Ecto neural progenitor cell (in vitro differentiated cells): Measurements from ENCODE around the gene CHRNA7.
"Not testable (repeated sequence)": the region's sequence is repeated elsewhere in the genome, so short reads cannot be mapped to it uniquely, and the experiment has no call there.

Experiments
- DNase-seq: peaks from one replicate; pipeline ENCODE4 v3.0.0-alpha.2; 2018; ENCODE audit warnings: low spot score

The CHRNA7 gene

DNA sequence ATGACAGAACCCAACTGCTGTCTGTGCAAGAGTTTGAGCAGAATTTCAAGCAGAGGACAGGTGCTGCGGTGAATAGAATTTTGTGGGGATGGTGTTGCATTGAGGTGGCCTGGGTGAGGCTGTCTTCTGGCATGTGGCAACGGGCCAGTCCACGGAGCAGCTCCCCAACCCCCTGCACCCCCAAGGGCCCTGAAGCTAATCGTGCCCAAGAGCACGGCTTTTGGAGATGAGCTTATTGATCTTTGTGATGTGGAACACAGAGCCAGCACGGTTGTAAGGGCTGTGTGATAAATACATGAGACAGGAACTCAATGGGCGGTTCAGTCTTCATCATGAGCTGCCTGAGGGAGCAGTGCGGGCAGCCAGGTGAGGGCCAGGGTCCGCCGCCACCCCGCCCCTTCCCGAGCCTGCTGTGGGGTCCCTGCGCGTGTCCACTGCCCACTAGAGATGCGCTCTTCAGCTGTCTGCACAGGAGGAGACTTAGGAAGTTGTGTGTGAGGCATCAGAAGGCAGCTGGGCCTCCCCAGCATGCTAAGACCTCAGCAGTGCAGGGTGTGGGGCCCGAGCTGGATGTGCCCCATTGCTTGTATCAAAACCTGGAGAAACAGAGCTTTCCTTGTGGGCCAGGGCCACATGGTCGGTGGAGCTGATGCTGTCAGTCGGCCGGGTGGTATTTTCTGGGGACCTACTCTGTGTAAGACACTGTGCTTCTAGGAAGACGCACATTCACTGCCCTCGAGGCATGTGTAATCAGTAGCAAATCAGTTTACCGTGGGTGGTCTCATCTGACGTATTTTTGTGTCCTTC is 90.5 kb downstream of the CHRNA7 start:
- DNase-seq = no peak

DNA sequence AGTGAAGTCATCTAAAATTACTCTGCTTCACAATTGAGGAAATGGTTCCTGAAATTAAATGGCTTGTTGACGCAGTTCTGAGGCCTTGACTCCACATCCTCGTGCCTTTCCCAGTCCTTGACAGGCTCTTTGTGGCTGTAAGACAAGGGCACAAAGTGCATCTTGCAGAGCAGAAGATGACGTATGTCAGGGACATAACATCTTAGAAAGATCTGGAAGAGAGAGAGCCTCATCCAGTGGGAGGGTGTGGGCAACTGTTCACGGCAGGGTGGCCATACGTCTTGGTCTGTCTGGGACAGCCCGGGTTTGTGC is 91.0 kb downstream of the CHRNA7 start:
- no peak for DNase-seq

DNA sequence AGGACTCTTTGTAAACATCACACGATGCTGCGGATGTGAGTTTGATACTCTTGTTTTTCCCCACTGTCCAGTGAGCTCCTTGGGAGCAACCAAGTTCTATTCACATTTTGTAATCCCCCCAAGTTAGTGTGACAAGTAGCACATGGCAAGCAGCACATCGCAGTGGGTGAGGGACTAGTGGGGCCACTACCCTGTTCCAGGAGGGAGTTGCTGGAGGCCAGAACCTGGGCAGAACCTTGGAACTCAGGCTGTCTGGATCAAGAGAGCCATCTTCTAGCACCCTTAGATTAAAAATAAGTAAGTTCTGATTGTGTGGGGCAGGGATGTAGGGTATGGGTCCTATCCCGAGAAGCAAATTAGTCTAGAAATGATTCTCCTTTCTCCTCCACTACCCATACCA is 91.7 kb downstream of the CHRNA7 start:
- DNase-seq = no peak

DNA sequence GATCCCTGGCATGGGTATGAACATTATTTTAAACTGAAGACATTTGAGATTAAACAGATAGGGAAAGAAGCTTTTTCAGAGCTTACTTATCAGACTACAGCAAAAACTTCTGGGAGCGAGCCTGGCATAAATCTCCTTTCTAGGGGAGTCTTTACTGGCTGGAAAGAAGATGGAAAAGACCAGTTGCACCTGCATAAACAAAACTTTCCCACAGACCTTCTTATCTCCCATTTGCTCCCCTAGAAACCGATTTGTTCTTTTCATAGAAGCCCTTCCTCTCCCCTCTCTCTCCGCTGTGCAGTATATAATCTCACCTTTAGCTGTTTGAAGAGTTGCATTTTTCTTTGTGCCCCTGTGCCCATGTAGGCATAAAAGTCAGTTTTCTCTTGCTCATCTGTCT is 93.2 kb downstream of the CHRNA7 start:
- DNase-seq = no peak

DNA sequence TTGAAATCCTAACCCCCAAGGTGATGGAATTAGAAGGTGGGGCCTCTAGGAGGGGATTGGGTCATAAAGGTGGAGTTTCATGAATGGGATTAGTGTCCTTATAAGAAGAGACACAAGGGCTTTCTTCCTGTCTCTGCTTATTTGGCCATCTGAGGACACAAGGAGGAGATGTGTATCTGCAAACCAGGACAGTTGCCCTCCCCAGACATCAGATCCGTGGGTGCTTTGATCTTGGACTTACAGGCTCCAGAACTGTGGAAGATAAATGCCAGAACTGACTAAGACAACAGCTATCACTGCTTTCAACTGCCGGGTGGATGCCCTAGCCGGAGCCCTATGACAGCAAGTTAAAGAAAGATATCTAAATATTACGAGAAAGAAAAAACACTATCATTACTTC is 94.4 kb downstream of the CHRNA7 start:
- no peak for DNase-seq

GRCh38 chr15:32125595-32125994 is 95.3 kb downstream of the CHRNA7 start:
- DNase-seq = no peak

- no peak for DNase-seq
Measured at GRCh38 chr15:32129815-32130214, 99.5 kb downstream of the CHRNA7 start.

- no peak for DNase-seq
Measured at GRCh38 chr15:32130823-32131222, 100.5 kb downstream of the CHRNA7 start.

- no peak for DNase-seq
Measured at GRCh38 chr15:32131803-32132202, 101.5 kb downstream of the CHRNA7 start.

- DNase-seq = no peak
Measured at GRCh38 chr15:32132859-32133258, 102.5 kb downstream of the CHRNA7 start.

DNA sequence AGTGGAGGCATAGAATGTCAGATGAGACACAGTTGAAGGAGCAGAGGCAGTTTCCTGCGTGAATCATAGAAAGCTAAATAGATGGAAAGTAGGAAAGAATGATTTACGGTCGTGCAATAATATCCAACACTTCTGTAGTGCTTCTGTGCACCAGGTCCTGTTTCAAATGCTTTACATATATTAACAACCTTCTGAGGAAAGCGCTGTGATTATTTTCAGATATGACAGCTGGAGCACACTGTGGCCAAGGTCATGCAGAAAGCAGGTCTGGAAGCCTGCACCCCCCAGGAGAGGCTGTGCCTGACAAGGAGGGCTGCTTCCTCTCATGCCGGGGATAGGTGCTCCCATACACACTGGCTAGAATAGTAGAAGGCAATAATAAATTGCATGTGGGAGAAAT is 104.5 kb downstream of the CHRNA7 start:
- DNase-seq = no peak

GRCh38 chr15:32135335-32135734 is 105.0 kb downstream of the CHRNA7 start:
- no peak for DNase-seq

DNA sequence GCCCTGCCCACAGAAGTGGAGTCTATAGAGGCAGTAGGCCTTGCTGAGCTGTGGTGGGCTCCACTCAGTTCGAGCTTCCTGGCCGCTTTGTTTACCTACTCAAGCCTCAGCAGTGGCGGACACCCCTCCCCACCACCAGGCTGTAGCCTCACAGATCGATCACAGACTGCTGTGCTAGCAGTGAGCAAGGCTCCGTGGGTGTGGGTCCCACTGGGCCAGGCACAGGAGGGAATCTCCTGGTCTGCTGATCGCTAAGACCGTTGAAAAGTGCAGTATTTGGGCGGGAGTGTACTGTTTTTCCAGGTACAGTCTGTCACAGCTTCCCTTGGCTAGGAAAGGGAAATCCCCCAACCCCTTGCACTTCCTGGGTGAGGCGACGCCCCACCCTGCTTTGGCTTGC is 115.2 kb downstream of the CHRNA7 start:
- DNase-seq = not testable (repeated sequence)

DNA sequence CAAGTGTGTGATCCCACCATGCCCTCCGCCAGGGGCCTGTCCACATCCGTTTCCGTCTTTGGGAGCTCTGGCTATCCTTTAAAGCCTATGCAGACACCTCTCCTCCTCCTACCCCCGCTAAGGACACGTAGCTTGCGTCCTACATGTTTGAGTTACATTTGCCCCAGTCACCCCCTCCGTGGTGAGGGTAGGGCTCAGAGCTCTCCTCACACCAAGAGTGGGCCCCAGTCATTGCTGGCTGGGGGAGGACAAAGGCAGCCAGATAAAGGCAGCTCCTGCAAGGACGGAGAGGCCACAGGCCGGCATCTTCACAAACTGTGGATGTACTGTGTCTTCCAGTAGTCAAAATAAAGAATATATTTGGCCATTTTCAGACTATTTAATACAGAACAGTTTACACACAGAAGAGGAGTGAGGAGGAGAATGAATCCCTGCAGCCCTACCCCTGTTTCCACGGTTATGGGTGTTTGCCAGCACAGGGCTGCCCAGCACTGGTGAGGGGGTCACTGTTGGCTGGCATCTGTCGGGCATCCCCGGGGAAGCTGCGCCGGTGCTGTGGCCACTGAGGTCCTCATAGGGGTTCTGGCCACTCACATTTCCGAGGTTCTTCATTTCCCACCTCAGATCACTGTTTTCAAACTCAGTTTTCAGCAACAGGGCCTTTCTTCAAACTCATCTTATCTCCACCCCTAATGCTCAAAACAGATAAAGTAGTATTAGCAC is 118.7 kb downstream of the CHRNA7 start:
- DNase-seq = no peak

GRCh38 chr15:32152574-32152973 is 122.3 kb downstream of the CHRNA7 start:
- DNase-seq = peak; percentile 47

DNA sequence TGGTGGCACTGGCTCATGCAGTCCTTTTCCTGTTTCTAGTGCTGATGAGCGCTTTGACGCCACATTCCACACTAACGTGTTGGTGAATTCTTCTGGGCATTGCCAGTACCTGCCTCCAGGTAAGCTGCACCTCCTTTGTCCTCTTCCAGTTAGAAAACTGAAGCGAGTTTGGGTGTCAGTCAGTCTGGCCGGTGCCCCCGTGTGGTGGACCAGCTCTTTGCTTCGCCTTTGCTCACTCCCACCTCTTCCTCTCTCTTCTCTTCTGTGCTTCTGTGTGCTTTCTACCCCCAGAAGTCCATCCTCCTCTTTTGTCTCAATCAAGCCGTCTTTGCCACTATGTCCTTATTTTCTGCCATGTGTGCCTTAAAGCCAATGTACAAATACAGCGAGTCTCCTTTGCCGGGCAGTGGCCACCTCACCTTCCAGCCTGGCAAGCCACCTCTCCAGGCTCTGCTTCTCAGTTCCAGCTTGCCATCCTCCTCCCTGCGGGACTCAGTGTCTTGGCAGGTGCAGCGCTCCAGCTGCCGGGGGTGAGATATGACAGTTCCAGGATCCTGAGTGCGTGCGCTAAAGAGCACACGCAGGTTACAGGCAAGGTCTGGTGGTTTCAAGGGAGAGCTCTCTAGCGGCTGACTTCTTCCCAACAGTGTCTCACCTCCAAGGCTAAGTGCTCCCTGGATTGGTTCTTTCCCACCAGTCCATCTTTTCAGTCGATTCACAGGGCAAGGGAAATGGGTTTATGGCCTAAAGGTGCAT is 123.7 kb downstream of the CHRNA7 start:
- DNase-seq = not testable (repeated sequence)

- not testable (repeated sequence) for DNase-seq
Measured at GRCh38 chr15:32162143-32162542, 131.8 kb downstream of the CHRNA7 start.

- not testable (repeated sequence) for DNase-seq
Measured at GRCh38 chr15:32164065-32164464, 133.8 kb downstream of the CHRNA7 start.

GRCh38 chr15:32164747-32165146 is 134.4 kb downstream of the CHRNA7 start:
- not testable (repeated sequence) for DNase-seq

DNA sequence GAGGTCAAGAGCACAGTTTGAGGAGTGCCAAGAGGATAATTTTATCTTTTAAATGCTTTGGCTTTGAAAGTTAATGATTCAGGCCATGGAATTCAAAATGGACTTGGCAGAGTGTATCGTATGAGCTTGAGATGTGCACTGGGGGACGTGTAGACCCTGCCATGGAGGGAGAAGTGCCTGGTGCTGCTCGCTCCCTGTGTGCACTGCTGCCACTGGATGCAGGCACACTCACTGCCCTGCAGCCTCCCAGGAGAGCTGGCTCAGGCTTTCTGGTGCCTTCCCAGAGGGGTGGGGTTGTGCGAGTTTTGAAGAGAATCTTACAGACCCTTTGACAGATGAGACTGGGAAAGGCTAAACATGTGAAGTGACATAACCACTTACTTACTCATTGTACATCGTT is 135.5 kb downstream of the CHRNA7 start:
- DNase-seq = not testable (repeated sequence)

- not testable (repeated sequence) for DNase-seq
Measured at GRCh38 chr15:32166270-32166669, 136.0 kb downstream of the CHRNA7 start.

DNA sequence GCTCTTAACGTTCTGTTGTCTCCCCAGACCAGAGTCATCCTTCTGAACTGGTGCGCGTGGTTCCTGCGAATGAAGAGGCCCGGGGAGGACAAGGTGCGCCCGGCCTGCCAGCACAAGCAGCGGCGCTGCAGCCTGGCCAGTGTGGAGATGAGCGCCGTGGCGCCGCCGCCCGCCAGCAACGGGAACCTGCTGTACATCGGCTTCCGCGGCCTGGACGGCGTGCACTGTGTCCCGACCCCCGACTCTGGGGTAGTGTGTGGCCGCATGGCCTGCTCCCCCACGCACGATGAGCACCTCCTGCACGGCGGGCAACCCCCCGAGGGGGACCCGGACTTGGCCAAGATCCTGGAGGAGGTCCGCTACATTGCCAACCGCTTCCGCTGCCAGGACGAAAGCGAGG is 137.6 kb downstream of the CHRNA7 start:
- DNase-seq = not testable (repeated sequence)

DNA sequence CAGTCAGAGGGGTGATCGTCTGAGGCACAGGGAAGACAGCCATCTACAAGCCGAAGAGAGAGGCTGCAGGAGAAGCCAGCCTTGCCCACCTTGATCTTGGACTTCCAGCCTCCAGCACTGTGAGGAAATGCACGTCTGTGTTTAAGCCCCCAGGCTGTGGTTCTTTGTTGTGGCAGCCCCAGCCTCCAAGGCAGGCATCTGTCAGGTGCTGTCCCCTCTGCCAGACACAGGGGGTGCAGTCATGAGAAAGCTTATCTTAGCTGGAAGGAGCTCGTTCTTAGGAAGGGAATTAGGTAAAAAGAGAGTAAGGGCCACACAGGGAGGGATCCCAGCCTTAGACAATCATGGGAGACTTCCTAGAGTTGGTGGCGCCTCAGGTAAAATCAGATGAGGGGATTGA is 150.3 kb downstream of the CHRNA7 start:
- DNase-seq = not testable (repeated sequence)
